ENCODE results near the gene WDR45B.

DNA sequence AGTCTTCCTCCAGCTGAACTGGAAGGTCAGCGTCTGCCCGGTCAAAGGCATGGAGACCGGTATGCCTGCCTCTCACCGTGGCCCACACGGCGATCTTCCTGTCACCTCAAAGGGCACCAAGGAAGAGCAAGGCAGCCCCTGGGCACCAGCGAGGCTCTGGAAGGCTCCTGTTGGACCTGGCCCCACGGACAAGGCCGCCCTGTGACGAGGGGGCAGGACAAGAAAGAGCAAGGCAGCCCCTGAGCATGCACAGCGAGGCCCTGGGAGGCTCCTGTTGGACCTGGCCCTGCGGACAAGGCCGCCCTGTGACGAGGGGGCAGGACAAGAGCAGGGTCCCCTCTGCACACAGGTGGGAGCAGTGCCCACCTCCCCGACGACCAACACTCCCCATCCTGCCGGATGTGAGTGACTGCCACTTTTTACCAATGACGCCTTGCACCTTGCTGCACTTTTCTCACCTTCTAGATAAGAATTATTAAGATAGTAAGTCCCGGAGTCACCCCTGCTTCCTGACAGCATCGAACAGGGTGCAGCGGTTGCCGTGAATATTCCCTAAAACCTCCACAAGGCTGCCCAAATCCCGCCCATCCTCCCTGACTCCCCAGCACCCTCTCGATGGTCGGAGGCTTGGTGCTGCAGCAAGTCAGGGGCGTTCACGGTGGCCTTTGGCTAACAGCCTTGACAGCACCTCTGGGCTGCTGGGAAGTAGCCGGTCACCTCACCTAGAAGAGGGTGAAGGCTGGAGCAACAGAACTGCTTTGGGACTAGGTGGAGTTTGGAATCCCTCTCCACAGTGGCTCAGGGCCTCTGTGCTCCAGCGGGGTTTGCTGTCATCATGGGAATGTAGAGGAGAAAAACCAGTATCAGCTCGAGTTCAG, 5.6 kb upstream of the WDR45B start:
- TF ChIP-seq GATA3 (IDR thresholded peaks at IDR 0.05; ENCODE audit: low read depth, low read length), result no peak
- no peak for TF ChIP-seq GATA2 (IDR thresholded peaks at IDR 0.05; ENCODE audit: low read depth, low read length)
